Ishikawa (cell line): ENCODE data around the gene ZNF474.

Experiments
- RAD21 ChIP-seq: IDR thresholded peaks from 2 replicates; pipeline ENCODE4 v1.6.1; 2012; ENCODE audit warnings: low read depth
- TAF1 ChIP-seq: IDR thresholded peaks from 2 replicates; pipeline ENCODE4 v1.6.1; 2012; ENCODE audit warnings: low read depth, mild to moderate bottlenecking
- TCF12 ChIP-seq: IDR thresholded peaks from 2 replicates; pipeline ENCODE4 v1.6.1; 2012; ENCODE audit warnings: low read depth
- USF1 ChIP-seq: IDR thresholded peaks from 2 replicates; pipeline ENCODE4 v1.6.1; 2012
- YY1 ChIP-seq: IDR thresholded peaks from 2 replicates; pipeline ENCODE4 v1.6.1; 2012; ENCODE audit warnings: low read depth
- ZBTB7A ChIP-seq: IDR thresholded peaks from 2 replicates; pipeline ENCODE4 v1.6.1; 2012; ENCODE audit warnings: low read depth

GRCh38 chr5:122120957-122121356, 8.4 kb upstream of the ZNF474 start:
- TF ChIP-seq YY1 (no peak), ZBTB7A (no peak), RAD21 (no peak), USF1 (no peak), TCF12 (no peak), TAF1 (no peak)
